SKM-1 (cell line): ENCODE measurements around the gene TPTE2.
"Not testable (repeated sequence)": the region's sequence is repeated elsewhere in the genome, so short reads cannot be mapped to it uniquely, and the experiment has no call there.

ENCODE experiments used
- DNase-seq: peaks from one replicate; lab custom pipeline; 2025; ENCODE audit not compliant: unreplicated experiment; lab: John Stamatoyannopoulos, UW

TPTE2 gene

GRCh38 chr13:19561127-19561582 is at the start of gene TPTE2:
TSS of gene TPTE2 (minus strand) at chr13:19561532. CDS start at chr13:19503234, 58,298 bp downstream.
- not testable (repeated sequence) for DNase-seq

GRCh38 chr13:19607523-19608078 is 46.3 kb upstream of the TPTE2 start:
- DNase-seq = no peak

- DNase-seq = no peak
These were observed 45.4 kb upstream of the TPTE2 start for GRCh38 chr13:19606737-19607136.

- no peak for DNase-seq
These were observed 44.8 kb upstream of the TPTE2 start for GRCh38 chr13:19606152-19606551.

- no peak for DNase-seq
These were observed 44.0 kb upstream of the TPTE2 start for GRCh38 chr13:19605161-19605955.

- DNase-seq = no peak
These were observed 43.0 kb upstream of the TPTE2 start for GRCh38 chr13:19604306-19604705.

GRCh38 chr13:19601749-19602725 is 40.7 kb upstream of the TPTE2 start:
- DNase-seq = no peak

GRCh38 chr13:19597523-19597922 is 36.2 kb upstream of the TPTE2 start:
- no peak for DNase-seq

- DNase-seq = no peak
These were observed 35.6 kb upstream of the TPTE2 start for GRCh38 chr13:19596960-19597361.

- no peak for DNase-seq
These were observed 34.8 kb upstream of the TPTE2 start for GRCh38 chr13:19596086-19596485.

- DNase-seq = no peak
These were observed 31.4 kb upstream of the TPTE2 start for GRCh38 chr13:19592657-19593180.

GRCh38 chr13:19591864-19592263 is 30.5 kb upstream of the TPTE2 start:
- peak; percentile 18 for DNase-seq

- DNase-seq = no peak
These were observed 29.1 kb upstream of the TPTE2 start for GRCh38 chr13:19590423-19590822.

- DNase-seq = no peak
These were observed 28.0 kb upstream of the TPTE2 start for GRCh38 chr13:19589312-19589711.

- DNase-seq = peak; percentile 31
These were observed 26.4 kb upstream of the TPTE2 start for GRCh38 chr13:19587635-19588300.

- peak; percentile 50 for DNase-seq
These were observed 25.7 kb upstream of the TPTE2 start for GRCh38 chr13:19586904-19587634.

- no peak for DNase-seq
These were observed 20.3 kb upstream of the TPTE2 start for GRCh38 chr13:19581675-19582074.

GRCh38 chr13:19575230-19575629 is 13.9 kb upstream of the TPTE2 start:
- DNase-seq = no peak

GRCh38 chr13:19573120-19573716 is 11.9 kb upstream of the TPTE2 start:
- DNase-seq = no peak

- DNase-seq = no peak
These were observed 10.9 kb upstream of the TPTE2 start for GRCh38 chr13:19572280-19572679.
